GM10248 (cell line): Measurements from ENCODE around the gene PID1.

Experiments used
- CTCF ChIA-PET: fragments of 300-600 bp; sonication (Branson Sonifier 250); formaldehyde crosslinking; extraction: SDS; loops from one replicate; lab custom pipeline; 2021; ENCODE audit warnings: antibody characterized with exemption; lab: Yijun Ruan, JAX
- POLR2A ChIA-PET: fragments of 350-650 bp; sonication (Branson Sonifier 250); formaldehyde crosslinking; extraction: SDS; loops from one replicate; lab custom pipeline; 2020; ENCODE audit warnings: antibody characterized with exemption; lab: Yijun Ruan, JAX
- DNase-seq: peaks from one replicate; pipeline ENCODE4 v3.0.0; 2012; ENCODE audit errors: extremely low spot score
- CTCF ChIP-seq: IDR thresholded peaks from 2 replicates; pipeline ENCODE4 v1.5.1; 2012; ENCODE audit warnings: mild to moderate bottlenecking, low read depth; ENCODE audit errors: extremely low read depth, missing control alignments, control extremely low read depth

Gene PID1

GRCh38 chr2:229220254-229220653, 50.8 kb downstream of the PID1 start:
- ChIA-PET POLR2A (no interaction called here), CTCF (interaction anchor here (1.2 kb wide), 1 partner anchor 9 kb away, joined by 3 read pairs; no protein-coding TSS in a partner anchor)
- no peak for TF ChIP-seq CTCF
- DNase-seq = no peak

DNA sequence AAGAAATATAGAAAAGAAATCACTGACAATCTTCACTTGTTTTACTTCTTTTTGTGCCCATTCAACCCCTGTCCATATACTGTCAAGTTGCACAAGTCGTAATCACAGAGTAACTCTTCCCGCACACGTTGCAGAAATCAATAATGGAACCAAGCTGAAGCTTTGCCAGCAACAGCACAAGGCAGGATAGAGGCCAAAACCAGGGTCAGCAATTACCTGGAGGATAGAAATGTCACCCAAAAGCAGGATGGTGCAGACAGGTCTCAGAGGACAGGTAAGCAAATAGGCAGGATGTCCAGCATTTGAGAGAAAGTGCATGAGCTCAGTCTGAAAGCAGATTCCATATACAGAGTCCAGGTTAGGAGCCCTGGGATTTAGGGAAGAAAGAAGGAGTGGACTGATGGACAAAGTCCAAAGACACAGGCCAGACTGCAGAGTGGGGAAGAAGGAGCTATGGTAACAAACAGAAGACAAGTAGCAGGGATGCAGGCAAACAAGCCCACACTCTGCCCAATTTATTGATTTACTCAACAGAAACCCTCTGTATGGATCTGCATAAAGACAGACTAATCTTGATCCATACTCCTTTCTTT, 52.7 kb downstream of the PID1 start:
- ChIA-PET POLR2A (no interaction called here), CTCF (interaction anchor here (1.2 kb wide), 1 partner anchor 82 kb away, joined by 3 read pairs; no protein-coding TSS in a partner anchor)
- no peak for TF ChIP-seq CTCF
- no peak for DNase-seq

DNA sequence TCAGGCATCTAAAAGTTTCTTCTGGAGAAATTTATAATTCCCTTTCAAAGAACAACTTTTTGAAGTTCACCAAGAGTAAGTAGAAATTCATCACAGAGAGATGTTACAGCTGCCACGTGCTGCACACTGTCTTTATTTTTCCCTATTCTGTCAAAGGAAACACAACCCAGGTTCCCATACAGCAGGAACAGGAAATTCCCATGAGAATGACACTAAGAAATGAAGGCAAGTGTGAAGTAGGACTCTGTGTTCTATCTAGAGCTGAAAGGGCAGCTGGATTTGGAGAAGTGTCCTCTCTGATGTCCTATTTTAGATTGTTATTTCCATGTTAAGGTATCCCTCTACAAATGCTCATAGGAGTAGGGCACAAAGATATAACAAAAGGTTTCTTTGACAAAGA, 58.8 kb downstream of the PID1 start:
- no peak for TF ChIP-seq CTCF
- CTCF ChIA-PET = no interaction called here
- POLR2A ChIA-PET = no interaction called here
- no peak for DNase-seq

DNA sequence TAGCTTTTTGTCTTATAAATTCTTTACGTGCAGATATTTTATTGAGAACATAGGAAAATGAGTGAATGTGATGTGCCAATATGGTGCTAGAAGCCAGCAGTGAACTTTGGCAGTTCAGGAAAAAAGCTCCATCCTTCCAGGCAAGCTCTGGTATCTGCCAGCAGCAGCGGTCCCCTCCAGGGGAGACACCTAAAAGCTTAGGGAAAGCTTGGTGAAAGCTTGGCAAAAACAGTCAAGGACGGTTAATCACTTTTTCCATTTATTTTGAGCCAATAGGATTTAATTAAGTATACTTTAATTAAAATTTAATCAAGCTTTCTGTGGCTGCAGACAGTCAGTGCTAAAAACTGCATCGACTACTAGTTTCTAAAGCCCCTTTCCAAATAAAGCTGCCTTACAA, 60.4 kb downstream of the PID1 start:
- no peak for TF ChIP-seq CTCF
- ChIA-PET CTCF (interaction anchor here (0.5 to 1.4 kb wide), 2 partner anchors 10 to 1198 kb away, joined by 3 read pairs; no protein-coding TSS in a partner anchor), POLR2A (no interaction called here)
- DNase-seq = no peak

DNA sequence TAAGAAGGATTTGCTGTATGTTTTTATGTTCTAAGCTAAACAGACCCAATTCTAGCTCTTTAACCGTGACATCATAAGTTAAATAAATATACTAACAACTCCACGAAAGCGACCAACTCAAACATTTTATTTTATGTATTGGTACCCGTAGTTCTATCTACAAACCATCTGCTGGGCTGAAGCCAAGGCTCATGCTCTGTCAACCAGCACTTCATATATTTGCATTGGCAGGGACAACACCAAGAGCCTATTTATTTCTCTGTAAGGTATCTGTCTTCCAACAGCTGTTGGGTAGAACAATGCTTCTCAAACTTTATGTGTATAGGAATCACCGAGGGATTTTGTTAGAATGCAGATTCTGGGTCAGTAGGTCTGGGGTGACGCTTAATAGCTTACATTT, 64.5 kb downstream of the PID1 start:
- ChIA-PET POLR2A (no interaction called here), CTCF (interaction anchor here (1.1 to 1.3 kb wide), 2 partner anchors 10 to 29 kb away, joined by 3 to 4 read pairs; no protein-coding TSS in a partner anchor)
- no peak for DNase-seq
- no peak for TF ChIP-seq CTCF

DNA sequence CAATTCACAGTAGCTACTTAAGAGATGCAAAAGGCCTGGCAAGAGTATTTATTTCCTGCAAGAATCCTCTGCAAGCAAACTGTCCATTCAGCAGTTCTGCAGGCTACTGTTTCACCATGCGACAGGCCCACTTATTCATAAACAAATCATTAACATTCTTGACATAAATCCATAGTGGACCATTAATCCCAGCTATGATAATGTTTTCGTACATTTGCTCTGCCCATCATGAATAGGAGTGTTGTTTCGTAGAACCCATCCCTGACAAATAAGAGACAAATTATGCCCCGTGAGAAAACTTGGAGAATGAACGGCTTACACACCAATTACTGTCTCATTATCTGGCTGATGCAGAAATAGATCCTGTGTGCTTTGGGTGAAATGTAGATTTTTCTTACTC, 65.4 kb downstream of the PID1 start:
- DNase-seq = no peak
- ChIA-PET CTCF (interaction anchor here (1.1 to 1.3 kb wide), 2 partner anchors 11 to 28 kb away, joined by 3 to 4 read pairs; no protein-coding TSS in a partner anchor), POLR2A (no interaction called here)
- no peak for TF ChIP-seq CTCF
